ENCODE measurements around the gene TRABD.
A peak's percentile ranks its signal among the peaks of the same experiment; 100 is the strongest.

Gene TRABD

GRCh38 chr22:50238755-50239154 is 53.0 kb downstream of the TRABD start:
- DNase-seq (ENCODE audit: low read depth in 2 of 2), result no peak

GRCh38 chr22:50242406-50242949 is 56.8 kb downstream of the TRABD start:
- no peak for DNase-seq (ENCODE audit: low read depth in 2 of 2)

GRCh38 chr22:50243685-50244419 is 58.1 kb downstream of the TRABD start:
- no peak for DNase-seq (ENCODE audit: low read depth in 2 of 2)

- peak; percentile 84 to 88 for DNase-seq (ENCODE audit: low read depth in 2 of 2)
Observed at GRCh38 chr22:50244420-50245213, 58.9 kb downstream of the TRABD start, which contains the start of gene TUBGCP6. TUBGCP6 (minus strand) TSS chr22:50245023; CDS start chr22:50244459, 564 bp downstream.

GRCh38 chr22:50245214-50246072 is 59.7 kb downstream of the TRABD start:
- no peak for DNase-seq (ENCODE audit: low read depth in 2 of 2)

- DNase-seq (ENCODE audit: low read depth in 2 of 2), result no peak
Observed at GRCh38 chr22:50246242-50247175, 60.8 kb downstream of the TRABD start.

GRCh38 chr22:50247748-50248147 is 62.0 kb downstream of the TRABD start:
- DNase-seq (ENCODE audit: low read depth in 2 of 2), result no peak

GRCh38 chr22:50248196-50249081 is 62.7 kb downstream of the TRABD start:
- no peak for DNase-seq (ENCODE audit: low read depth in 2 of 2)

All from activated CD8-positive, alpha-beta memory T cell treated with anti-CD3 and anti-CD28 coated beads for 4 hours (primary cell).